PC-3 (cell line): ENCODE data around the gene RBM18. TPM values are rescaled to one million over a fixed set of nuclear protein-coding genes. Genes with fewer than 3 reads are reported as not detected.

Experiments used
- ATAC-seq: fragments of 200-7000 bp; cut with Tn5 transposase; 2 replicates; pipeline ENCODE4 v1.9.1; 2020; ENCODE audit warnings: mild to moderate bottlenecking, moderate library complexity
- BruUV-seq: library from RNA; stranded (reverse); fragments of 400-500 nt; replicated peaks from 2 replicates; lab custom pipeline; 2021; lab: Mats Ljungman, UMichigan
- CTCF ChIA-PET: fragments of 300-600 bp; sonication (Branson Sonifier 250); formaldehyde crosslinking; loops from one replicate; lab custom pipeline; 2022; ENCODE audit warnings: antibody characterized with exemption; lab: Charles Lee
- POLR2A ChIA-PET: fragments of 300-600 bp; sonication (Branson Sonifier 250); formaldehyde crosslinking; loops from one replicate; lab custom pipeline; 2022; ENCODE audit warnings: antibody characterized with exemption; ENCODE audit not compliant: unreplicated experiment; lab: Charles Lee
- DNase-seq: peaks from one replicate; pipeline ENCODE4 v3.0.0-alpha.2; 2015
- H2AFZ ChIP-seq: fragments of 300-600 bp; sonication (generic); 2 replicates; pipeline ENCODE4 v1.6.0; 2016; ENCODE audit warnings: antibody characterized with exemption, low read length
- H3F3A ChIP-seq: fragments of 300-600 bp; sonication (generic); one replicate; pipeline ENCODE4 v1.6.0; 2017; ENCODE audit warnings: antibody characterized with exemption, low read length, control low read depth, mild to moderate bottlenecking; ENCODE audit not compliant: unreplicated experiment
- H3K27ac ChIP-seq: fragments of 300-600 bp; sonication (generic); 2 replicates; pipeline ENCODE4 v1.5.1; 2016; ENCODE audit warnings: mild to moderate bottlenecking, low read length
- H3K27me3 ChIP-seq: fragments of 300-600 bp; sonication (generic); 2 replicates; pipeline ENCODE4 v1.6.1; 2016; ENCODE audit warnings: low read length, mixed read lengths
- H3K36me3 ChIP-seq: fragments of 300-600 bp; sonication (generic); 2 replicates; pipeline ENCODE4 v1.6.1; 2016; ENCODE audit warnings: low read depth, mixed run types, low read length, mixed read lengths
- H3K4me1 ChIP-seq: fragments of 300-600 bp; sonication (generic); 2 replicates; pipeline ENCODE4 v1.5.1; 2016; ENCODE audit warnings: low read length; ENCODE audit not compliant: insufficient read depth
- H3K4me2 ChIP-seq: fragments of 300-600 bp; sonication (generic); 2 replicates; pipeline ENCODE4 v1.6.0; 2016; ENCODE audit warnings: low read length
- H3K4me3 ChIP-seq: fragments of 300-600 bp; sonication (generic); 2 replicates; pipeline ENCODE4 v1.5.1; 2016; ENCODE audit warnings: mild to moderate bottlenecking, low read length, mixed read lengths
- H3K79me2 ChIP-seq: fragments of 300-600 bp; sonication (generic); 2 replicates; pipeline ENCODE4 v1.6.1; 2017; ENCODE audit warnings: low read length, mixed read lengths
- H3K9ac ChIP-seq: fragments of 300-600 bp; sonication (generic); 2 replicates; pipeline ENCODE4 v1.6.0; 2016; ENCODE audit warnings: mild to moderate bottlenecking, low read length
- H3K9me2 ChIP-seq: fragments of 300-600 bp; sonication (generic); replicated peaks from 2 replicates; pipeline ENCODE4 v1.6.1; 2016; ENCODE audit warnings: mixed run types, low read length, mixed read lengths
- H3K9me3 ChIP-seq: fragments of 300-600 bp; sonication (generic); 2 replicates; pipeline ENCODE4 v1.6.1; 2016; ENCODE audit warnings: low read length, mixed read lengths
- H4K20me1 ChIP-seq: fragments of 300-600 bp; sonication (generic); 2 replicates; pipeline ENCODE4 v1.6.1; 2016; ENCODE audit warnings: low read length, mixed read lengths
- EZH2 ChIP-seq: fragments of 300-600 bp; sonication (generic); IDR thresholded peaks from one replicate; pipeline ENCODE4 v1.6.1; 2017; ENCODE audit warnings: antibody characterized with exemption, mild to moderate bottlenecking, low read length; ENCODE audit not compliant: unreplicated experiment
- EZH2phosphoT487 ChIP-seq: fragments of 300-600 bp; sonication (generic); IDR thresholded peaks from 2 replicates; pipeline ENCODE4 v1.6.1; 2018; ENCODE audit warnings: mild to moderate bottlenecking, antibody characterized with exemption, low read length, borderline replicate concordance
- intact Hi-C: fragments of 100-400 bp; cut with micrococcal nuclease; formaldehyde crosslinking; loops from 2 replicates; pipeline ENCODE4 v1.9.0; 2023
- total RNA-seq: library from RNA; depleted of rRNA; stranded (reverse); fragments of >200 nt; gene quantifications from 2 replicates; pipeline ENCODE4 v1.2.3, GENCODE V29; 2014
- TF ChIP-seq, protein P1 (sequence below): fragments of 300-600 bp; sonication (generic); conservative IDR thresholded peaks from 2 replicates; pipeline ENCODE4 v1.5.1; 2017; ENCODE audit warnings: antibody characterized with exemption, low read depth, mild to moderate bottlenecking, low read length

Gene RBM18
- total RNA-seq, 1 experiment from 2014 or later = 8.3 TPM

DNA sequence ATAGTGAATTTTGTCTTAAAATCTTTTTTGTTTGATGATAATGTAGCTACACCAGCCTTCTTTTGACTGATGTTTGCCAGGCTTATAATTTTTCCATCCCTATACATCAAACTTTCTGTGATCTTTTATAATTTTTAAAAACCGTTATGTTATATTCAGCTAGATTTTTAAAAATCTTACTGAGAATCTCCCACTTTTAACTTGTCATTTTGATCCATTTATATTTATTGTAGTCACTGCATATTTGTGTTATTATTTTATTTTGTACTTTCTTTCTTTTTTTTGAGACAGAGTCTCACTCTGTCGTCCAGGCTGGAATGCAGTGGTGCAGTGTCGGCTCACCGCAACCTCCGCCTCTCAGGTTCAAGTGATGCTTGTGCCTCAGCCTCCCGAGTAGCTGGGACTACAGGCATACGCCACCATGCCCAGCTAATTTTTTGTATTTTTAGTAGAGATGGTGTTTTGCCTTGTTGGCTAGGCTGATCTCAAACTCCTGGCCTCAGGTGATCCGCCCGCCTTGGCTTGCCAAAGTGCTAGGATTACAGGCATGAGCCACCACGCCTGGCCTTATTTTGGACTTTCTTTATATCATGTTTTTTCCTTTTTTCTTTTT lies 12.8 kb upstream of the RBM18 start:
- H4K20me1 ChIP-seq = no peaks in the 10 kb centered on the region
- no peaks in the 10 kb centered on the region for H3K9me3 ChIP-seq
- ChIA-PET CTCF (no interaction called here), POLR2A (no interaction called here)
- no peak overlapping the region for H3K27ac ChIP-seq
- intact Hi-C loops = no loop called here
- BruUV-seq = no TSS peak
- H3K9ac ChIP-seq = no peak overlapping the region
- no peaks in the 10 kb centered on the region for H3K27me3 ChIP-seq
- H3K79me2 ChIP-seq = peaks cover 50% of the 10 kb centered on the region
- H3K4me1 ChIP-seq = no peaks in the 10 kb centered on the region
- no peak overlapping the region for H2AFZ ChIP-seq
- no peaks in the 10 kb centered on the region for H3F3A ChIP-seq
- ATAC-seq (no peak), DNase-seq (no peak)
- no peak overlapping the region for H3K4me3 ChIP-seq
- H3K36me3 ChIP-seq = peaks cover 37% of the 10 kb centered on the region
- TF ChIP-seq EZH2 (no peak), EZH2phosphoT487 (no peak)
- TF ChIP-seq, protein P1, sequence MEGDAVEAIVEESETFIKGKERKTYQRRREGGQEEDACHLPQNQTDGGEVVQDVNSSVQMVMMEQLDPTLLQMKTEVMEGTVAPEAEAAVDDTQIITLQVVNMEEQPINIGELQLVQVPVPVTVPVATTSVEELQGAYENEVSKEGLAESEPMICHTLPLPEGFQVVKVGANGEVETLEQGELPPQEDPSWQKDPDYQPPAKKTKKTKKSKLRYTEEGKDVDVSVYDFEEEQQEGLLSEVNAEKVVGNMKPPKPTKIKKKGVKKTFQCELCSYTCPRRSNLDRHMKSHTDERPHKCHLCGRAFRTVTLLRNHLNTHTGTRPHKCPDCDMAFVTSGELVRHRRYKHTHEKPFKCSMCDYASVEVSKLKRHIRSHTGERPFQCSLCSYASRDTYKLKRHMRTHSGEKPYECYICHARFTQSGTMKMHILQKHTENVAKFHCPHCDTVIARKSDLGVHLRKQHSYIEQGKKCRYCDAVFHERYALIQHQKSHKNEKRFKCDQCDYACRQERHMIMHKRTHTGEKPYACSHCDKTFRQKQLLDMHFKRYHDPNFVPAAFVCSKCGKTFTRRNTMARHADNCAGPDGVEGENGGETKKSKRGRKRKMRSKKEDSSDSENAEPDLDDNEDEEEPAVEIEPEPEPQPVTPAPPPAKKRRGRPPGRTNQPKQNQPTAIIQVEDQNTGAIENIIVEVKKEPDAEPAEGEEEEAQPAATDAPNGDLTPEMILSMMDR = no peak
- no peaks in the 10 kb centered on the region for H3K9me2 ChIP-seq
- H3K4me2 ChIP-seq = no peak overlapping the region

DNA sequence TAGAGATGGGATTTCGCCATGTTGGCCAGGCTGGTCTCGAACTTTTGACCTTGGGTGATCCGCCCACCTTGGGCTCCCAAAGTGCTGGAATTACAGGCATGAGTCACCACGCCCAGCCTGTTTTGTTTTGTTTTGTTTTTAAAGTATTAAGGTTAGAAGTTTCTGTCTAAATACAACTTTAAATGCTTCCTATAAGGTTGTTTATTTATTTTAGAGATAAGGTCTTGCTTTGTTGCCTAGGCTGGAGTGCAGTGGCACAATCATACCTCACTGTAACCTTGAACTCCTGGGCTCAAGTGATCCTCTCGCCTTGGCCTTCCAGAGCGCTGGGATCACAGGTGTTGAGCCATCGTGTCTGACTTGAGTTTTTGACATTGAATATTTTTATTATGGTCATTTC lies 11.5 kb upstream of the RBM18 start:
- intact Hi-C loops = no loop called here
- POLR2A ChIA-PET = no interaction called here
- Histone ChIP-seq H3K79me2 (peaks cover 56% of the 10 kb centered on the region), H2AFZ (no peak overlapping the region), H3F3A (no peaks in the 10 kb centered on the region), H3K9me3 (no peaks in the 10 kb centered on the region), H3K4me3 (no peak overlapping the region), H3K36me3 (peaks cover 37% of the 10 kb centered on the region), H3K9ac (no peak overlapping the region), H3K4me2 (no peak overlapping the region), H3K4me1 (no peaks in the 10 kb centered on the region), H3K27me3 (no peaks in the 10 kb centered on the region), H3K27ac (no peak overlapping the region), H4K20me1 (no peaks in the 10 kb centered on the region), H3K9me2 (no peaks in the 10 kb centered on the region)
- no peak for TF ChIP-seq EZH2phosphoT487
- TF ChIP-seq, protein P1 = no peak
- ATAC-seq = no peak
- BruUV-seq = no TSS peak
- CTCF ChIA-PET = no interaction called here
- no peak for DNase-seq

GRCh38 chr9:122274055-122274454 lies 9.4 kb upstream of the RBM18 start:
- intact Hi-C loops = no loop called here
- peaks cover 34% of the 10 kb centered on the region for H3K36me3 ChIP-seq
- DNase-seq (no peak), ATAC-seq (no peak)
- no TSS peak for BruUV-seq
- H3K9me3 ChIP-seq = no peaks in the 10 kb centered on the region
- H3K4me3 ChIP-seq = no peak overlapping the region
- CTCF ChIA-PET = no interaction called here
- POLR2A ChIA-PET = no interaction called here
- no peak overlapping the region for H3K27ac ChIP-seq
- no peak overlapping the region for H3K9ac ChIP-seq
- TF ChIP-seq EZH2phosphoT487 = no peak
- TF ChIP-seq, protein P1 = no peak
- no peak for TF ChIP-seq EZH2
- H3K27me3 ChIP-seq = no peaks in the 10 kb centered on the region
- no peak overlapping the region for H3K4me2 ChIP-seq
- peaks cover 52% of the 10 kb centered on the region for H3K79me2 ChIP-seq
- H4K20me1 ChIP-seq = no peaks in the 10 kb centered on the region
- no peaks in the 10 kb centered on the region for H3F3A ChIP-seq
- H3K4me1 ChIP-seq = no peaks in the 10 kb centered on the region
- H2AFZ ChIP-seq = no peak overlapping the region
- no peaks in the 10 kb centered on the region for H3K9me2 ChIP-seq
